K562 (cell line): ENCODE results near the gene PALLD. TPM values are rescaled to one million over a fixed set of nuclear protein-coding genes. Genes with fewer than 3 reads are reported as not detected.

Experiments used
- ATAC-seq: fragments of 200-7000 bp; cut with Tn5 transposase; 3 replicates; pipeline ENCODE4 v1.9.1; 2020; ENCODE audit warnings: moderate library complexity
- BruUV-seq: library from RNA; stranded (reverse); fragments of 400-500 nt; replicated peaks from 2 replicates; lab custom pipeline; 2021; lab: Mats Ljungman, UMichigan
- CTCF ChIA-PET: fragments of 300-600 bp; formaldehyde crosslinking; extraction: SDS; loops from one replicate; lab custom pipeline; 2021; ENCODE audit warnings: low intra/inter-chr PET ratio; lab: Yijun Ruan, JAX
- POLR2A ChIA-PET: fragments of 300-600, 350-650 bp; sonication (Branson Sonifier 250); formaldehyde crosslinking; extraction: SDS; loops from one replicate; lab custom pipeline; 2021; ENCODE audit warnings: antibody characterized with exemption, inconsistent platforms; lab: Yijun Ruan, JAX
- DNase-seq, 4 experiments: peaks; one replicate each; pipeline versions ENCODE4 v3.0.0 to v3.0.0-alpha.2; 2011 to 2018; ENCODE audit warnings: low spot score in 3 of 4, mixed read lengths in 3 of 4; ENCODE audit errors: extremely low read depth in 1 of 4
- FAIRE-seq: peaks from 2 replicates; lab custom pipeline; 2011; peaks lifted over from hg19 to GRCh38; lab: Jason Lieb, UNC
- H2AFZ ChIP-seq: 2 replicates; pipeline ENCODE4 v1.6.0; 2011; ENCODE audit warnings: low read depth, low read length, control low read depth, inconsistent platforms
- H3K27ac ChIP-seq: fragments of 200-600 bp; 3 replicates; pipeline ENCODE4 v1.8.0; 2011; ENCODE audit warnings: low read depth, mild to moderate bottlenecking, control low read depth, inconsistent platforms, low read length, moderate library complexity, mixed read lengths; ENCODE audit errors: extremely low read depth
- H3K27me3 ChIP-seq, 2 experiments: fragments of 300-600 bp in 1 of 2; 2 replicates in 1 of 2; 3 replicates in 1 of 2; pipeline versions ENCODE4 v1.6.0 to v1.8.0; 2011; ENCODE audit warnings: inconsistent platforms in 2 of 2, low read length in 2 of 2, mild to moderate bottlenecking in 1 of 2, mixed read lengths in 1 of 2, moderate library complexity in 1 of 2; ENCODE audit not compliant: control insufficient read depth in 2 of 2, insufficient read depth in 2 of 2
- H3K36me3 ChIP-seq: fragments of 300-600 bp; 3 replicates; pipeline ENCODE4 v1.8.0; 2011; ENCODE audit warnings: mild to moderate bottlenecking, low read length, inconsistent platforms; ENCODE audit not compliant: control insufficient read depth, insufficient read depth
- H3K4me1 ChIP-seq, 2 experiments: fragments of 200-600 bp in 1 of 2; replicated peaks in 1 of 2; 2 replicates in 1 of 2; 3 replicates in 1 of 2; pipeline versions ENCODE4 v1.5.1 to v1.8.0; 2011; ENCODE audit warnings: inconsistent platforms in 2 of 2, low read length in 2 of 2, mild to moderate bottlenecking in 1 of 2, mixed read lengths in 1 of 2, moderate library complexity in 1 of 2; ENCODE audit not compliant: control insufficient read depth in 2 of 2, insufficient read depth in 2 of 2
- H3K4me2 ChIP-seq: 2 replicates; pipeline ENCODE4 v1.6.1; 2011; ENCODE audit warnings: low read length, control low read depth, inconsistent platforms, mixed read lengths; ENCODE audit not compliant: insufficient read depth
- H3K4me3 ChIP-seq: fragments of 200-600 bp; sonication (generic), shearing (Covaris generic); 2 replicates; pipeline ENCODE4 v1.5.1; 2016; ENCODE audit warnings: control low read depth, inconsistent platforms
- H3K79me2 ChIP-seq: fragments of 200-600 bp; 3 replicates; pipeline ENCODE4 v1.8.0; 2011; ENCODE audit warnings: low read length, inconsistent platforms; ENCODE audit not compliant: control insufficient read depth, insufficient read depth
- H3K9ac ChIP-seq, 2 experiments: 2 replicates each; pipeline versions ENCODE4 v1.6.0 to v1.6.1; 2011; ENCODE audit warnings: low read depth in 2 of 2, low read length in 2 of 2, control low read depth in 1 of 2, inconsistent platforms in 1 of 2, mild to moderate bottlenecking in 1 of 2, mixed read lengths in 1 of 2; ENCODE audit not compliant: insufficient read depth in 1 of 2
- H3K9me1 ChIP-seq: one replicate; pipeline ENCODE4 v1.6.0; 2011; ENCODE audit warnings: inconsistent platforms, mild to moderate bottlenecking, low read length, moderate library complexity; ENCODE audit not compliant: control insufficient read depth, insufficient read depth
- H3K9me3 ChIP-seq: replicated peaks from 2 replicates; pipeline ENCODE4 v1.5.1; 2011; ENCODE audit warnings: low read depth, low read length, inconsistent platforms; ENCODE audit not compliant: control insufficient read depth, insufficient read depth
- H4K20me1 ChIP-seq: replicated peaks from 2 replicates; pipeline ENCODE4 v1.6.1; 2011; ENCODE audit warnings: low read length, inconsistent platforms, mixed read lengths; ENCODE audit not compliant: control insufficient read depth, insufficient read depth
- CHD1 ChIP-seq: fragments of 200-600 bp; sonication (generic); IDR thresholded peaks from one replicate; pipeline ENCODE4 v1.6.1; 2012; ENCODE audit warnings: mild to moderate bottlenecking, moderate library complexity, low read length, inconsistent platforms
- GABPB1 ChIP-seq: sonication (generic); formaldehyde crosslinking; IDR thresholded peaks from 2 replicates; pipeline ENCODE4 v1.8.0; 2022; ENCODE audit warnings: mild to moderate bottlenecking, missing genetic modification reagents
- ZNF707 ChIP-seq: fragments of 250-450 bp; sonication (Bioruptor Pico); conservative IDR thresholded peaks from 2 replicates; pipeline ENCODE4 v1.8.0; 2022; ENCODE audit warnings: inconsistent platforms, mild to moderate bottlenecking, moderate library complexity
- WGBS: fragments of 100-300 bp; shearing (Covaris generic); methylation state at CpG from one replicate; pipeline ENCODE4 v1.1.6; 2016; ENCODE audit warnings: low coverage, mixed read lengths; ENCODE audit not compliant: insufficient coverage; ENCODE audit errors: missing lambda C conversion rate; 5-methylcytosine and 5-hydroxymethylcytosine counted together
- in situ Hi-C: fragments of 300-500 bp; cut with MboI; formaldehyde crosslinking; loops from 4 replicates; pipeline ENCODE4 v1.15.0; 2018; ENCODE audit warnings: inconsistent platforms, mixed read lengths
- intact Hi-C: fragments of 100-400 bp; cut with micrococcal nuclease; formaldehyde crosslinking; loops from 2 replicates; pipeline ENCODE4 v1.14.2; 2022
- polyA plus RNA-seq, 8 experiments: library from polyadenylated mRNA; depleted of rRNA in 4 of 8; stranded (reverse) in 5 of 8; unstranded in 3 of 8; fragments of >200 nt; fragmentation: Nextera tagmentation in 2 of 8; fragmentation: Illumina TruSeq in 1 of 8; extraction: Ambion mirVana in 2 of 8; extraction: Trizol in 1 of 8; gene quantifications; 2 replicates each; pipeline versions ENCODE4 v1.2.1 to v1.2.3, GENCODE V29; 2011 to 2014; ENCODE audit warnings: inconsistent platforms in 1 of 8, missing spikeins in 1 of 8
- total RNA-seq, 7 experiments: library from RNA; depleted of rRNA in 6 of 7; stranded (reverse); fragments of >200 nt in 6 of 7; fragmentation: Illumina TruSeq in 2 of 7; extraction: Trizol in 2 of 7; gene quantifications; 2 replicates each; pipeline versions ENCODE4 v1.2.1 to v1.2.3, GENCODE V29; 2011 to 2021; ENCODE audit warnings: low replicate concordance in 1 of 7
- TF ChIP-seq, protein P1 (sequence below), 3 experiments: fragments of 200-800 bp in 1 of 3; sonication (Bioruptor generic) in 1 of 3; sonication (generic) in 1 of 3; formaldehyde crosslinking in 1 of 3; IDR thresholded peaks; 2 replicates each; pipeline versions ENCODE4 v1.6.1 to v1.8.0; 2016 to 2022; ENCODE audit warnings: mild to moderate bottlenecking in 2 of 3, missing compliant biosample characterization in 2 of 3, missing genetic modification characterization in 2 of 3, missing genetic modification reagents in 1 of 3

PALLD gene
- total and polyA plus RNA-seq, 9 of the 15 experiments (the other 6 are each of a cell fraction or from before 2014, with no cell fraction given): 0.01 to 0.35 (median 0.06) TPM; not detected in 3

DNA sequence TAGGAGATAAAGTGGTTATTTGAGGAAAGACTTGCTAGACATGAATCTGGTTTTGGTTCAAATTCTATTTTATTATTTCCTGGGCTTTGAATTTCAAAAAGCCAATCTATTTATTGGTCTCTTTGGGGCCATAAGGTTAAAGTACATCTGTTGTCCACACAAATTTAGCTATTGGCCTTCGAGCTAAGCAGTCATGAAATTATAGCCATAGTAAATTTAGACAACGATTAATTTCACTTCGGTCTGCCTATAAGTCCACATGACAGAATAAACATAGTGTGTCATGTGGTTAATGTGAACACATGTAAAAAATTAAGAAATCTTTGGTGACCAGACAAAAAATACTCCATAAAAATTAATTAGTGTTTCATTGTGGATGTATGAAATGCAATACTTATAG is 161.9 kb downstream of the PALLD start:
- Histone ChIP-seq H2AFZ (no peak overlapping the region), H3K9me3 (no peaks in the 10 kb centered on the region), H3K79me2 (no peaks in the 10 kb centered on the region), H3K4me1 (no peaks in the 10 kb centered on the region), H3K9me1 (no peaks in the 10 kb centered on the region), H4K20me1 (no peaks in the 10 kb centered on the region)
- no peak for FAIRE-seq
- CTCF ChIA-PET: no interaction called here
- ATAC-seq: no peak
- TF ChIP-seq GABPB1: no peak
- TF ChIP-seq, protein P1, sequence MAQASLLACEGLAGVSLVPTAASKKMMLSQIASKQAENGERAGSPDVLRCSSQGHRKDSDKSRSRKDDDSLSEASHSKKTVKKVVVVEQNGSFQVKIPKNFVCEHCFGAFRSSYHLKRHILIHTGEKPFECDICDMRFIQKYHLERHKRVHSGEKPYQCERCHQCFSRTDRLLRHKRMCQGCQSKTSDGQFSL (CRISPR knock-in tag; IDR thresholded peaks at IDR 0.05): no peak
- TF ChIP-seq, protein P1 (tag; IDR thresholded peaks at IDR 0.05): no peak
- TF ChIP-seq ZNF707 (CRISPR knock-in tag): no peak
- TF ChIP-seq CHD1: no peak
- TF ChIP-seq, all 486 proteins: peak for 0
- Histone ChIP-seq H3K9ac (no peak overlapping the region), H3K27ac (no peak overlapping the region), H3K4me3 (no peak overlapping the region), H3K27me3 (no peaks in the 10 kb centered on the region), H3K4me2 (no peak overlapping the region), H3K36me3 (no peaks in the 10 kb centered on the region)
- BruUV-seq: no TSS peak
- intact Hi-C loops (no loop called here), in situ Hi-C loops (no loop called here)
- POLR2A ChIA-PET: no interaction called here
- WGBS: 6% methylated on average over 3 of the region's 3 CpGs
- DNase-seq: no peak
